A673 (cell line): ENCODE measurements around the gene RBM12.

Experiments
- EZH2 ChIP-seq: fragments of 200-600 bp; sonication (generic); IDR thresholded peaks from 2 replicates; pipeline ENCODE4 v1.6.1; 2017; ENCODE audit warnings: borderline replicate concordance, low read depth, mild to moderate bottlenecking, mixed read lengths, antibody characterized with exemption, low read length; ENCODE audit not compliant: poor library complexity, severe bottlenecking
- TF ChIP-seq, protein P1 (sequence below): fragments of 300-800, 200-600 bp; sonication (generic); conservative IDR thresholded peaks from 2 replicates; pipeline ENCODE4 v1.5.1; 2017; ENCODE audit warnings: low read depth, mild to moderate bottlenecking, antibody characterized with exemption, low read length, moderate library complexity, mixed read lengths

GRCh38 chr20:35708502-35708901 is 43.8 kb upstream of the RBM12 start:
- TF ChIP-seq, protein P1, sequence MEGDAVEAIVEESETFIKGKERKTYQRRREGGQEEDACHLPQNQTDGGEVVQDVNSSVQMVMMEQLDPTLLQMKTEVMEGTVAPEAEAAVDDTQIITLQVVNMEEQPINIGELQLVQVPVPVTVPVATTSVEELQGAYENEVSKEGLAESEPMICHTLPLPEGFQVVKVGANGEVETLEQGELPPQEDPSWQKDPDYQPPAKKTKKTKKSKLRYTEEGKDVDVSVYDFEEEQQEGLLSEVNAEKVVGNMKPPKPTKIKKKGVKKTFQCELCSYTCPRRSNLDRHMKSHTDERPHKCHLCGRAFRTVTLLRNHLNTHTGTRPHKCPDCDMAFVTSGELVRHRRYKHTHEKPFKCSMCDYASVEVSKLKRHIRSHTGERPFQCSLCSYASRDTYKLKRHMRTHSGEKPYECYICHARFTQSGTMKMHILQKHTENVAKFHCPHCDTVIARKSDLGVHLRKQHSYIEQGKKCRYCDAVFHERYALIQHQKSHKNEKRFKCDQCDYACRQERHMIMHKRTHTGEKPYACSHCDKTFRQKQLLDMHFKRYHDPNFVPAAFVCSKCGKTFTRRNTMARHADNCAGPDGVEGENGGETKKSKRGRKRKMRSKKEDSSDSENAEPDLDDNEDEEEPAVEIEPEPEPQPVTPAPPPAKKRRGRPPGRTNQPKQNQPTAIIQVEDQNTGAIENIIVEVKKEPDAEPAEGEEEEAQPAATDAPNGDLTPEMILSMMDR = no peak
- TF ChIP-seq EZH2 = no peak
